ENCODE results near the gene SLC18A3.

Gene SLC18A3

GRCh38 chr10:49616421-49617101, 6.5 kb downstream of the SLC18A3 start:
- POLR2A ChIA-PET = no interaction called here
- TF ChIP-seq, protein P1, sequence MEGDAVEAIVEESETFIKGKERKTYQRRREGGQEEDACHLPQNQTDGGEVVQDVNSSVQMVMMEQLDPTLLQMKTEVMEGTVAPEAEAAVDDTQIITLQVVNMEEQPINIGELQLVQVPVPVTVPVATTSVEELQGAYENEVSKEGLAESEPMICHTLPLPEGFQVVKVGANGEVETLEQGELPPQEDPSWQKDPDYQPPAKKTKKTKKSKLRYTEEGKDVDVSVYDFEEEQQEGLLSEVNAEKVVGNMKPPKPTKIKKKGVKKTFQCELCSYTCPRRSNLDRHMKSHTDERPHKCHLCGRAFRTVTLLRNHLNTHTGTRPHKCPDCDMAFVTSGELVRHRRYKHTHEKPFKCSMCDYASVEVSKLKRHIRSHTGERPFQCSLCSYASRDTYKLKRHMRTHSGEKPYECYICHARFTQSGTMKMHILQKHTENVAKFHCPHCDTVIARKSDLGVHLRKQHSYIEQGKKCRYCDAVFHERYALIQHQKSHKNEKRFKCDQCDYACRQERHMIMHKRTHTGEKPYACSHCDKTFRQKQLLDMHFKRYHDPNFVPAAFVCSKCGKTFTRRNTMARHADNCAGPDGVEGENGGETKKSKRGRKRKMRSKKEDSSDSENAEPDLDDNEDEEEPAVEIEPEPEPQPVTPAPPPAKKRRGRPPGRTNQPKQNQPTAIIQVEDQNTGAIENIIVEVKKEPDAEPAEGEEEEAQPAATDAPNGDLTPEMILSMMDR (IDR thresholded peaks at IDR 0.05; ENCODE audit: control extremely low read depth, extremely low read depth, low read depth, missing control alignments) = no peak
- DNase-seq (ENCODE audit: extremely low spot score) = no peak
- CTCF ChIA-PET = interaction anchor here (1.1 to 1.3 kb wide), 2 partner anchors 10 to 23 kb away, joined by 3 read pairs; no protein-coding TSS in a partner anchor

DNA sequence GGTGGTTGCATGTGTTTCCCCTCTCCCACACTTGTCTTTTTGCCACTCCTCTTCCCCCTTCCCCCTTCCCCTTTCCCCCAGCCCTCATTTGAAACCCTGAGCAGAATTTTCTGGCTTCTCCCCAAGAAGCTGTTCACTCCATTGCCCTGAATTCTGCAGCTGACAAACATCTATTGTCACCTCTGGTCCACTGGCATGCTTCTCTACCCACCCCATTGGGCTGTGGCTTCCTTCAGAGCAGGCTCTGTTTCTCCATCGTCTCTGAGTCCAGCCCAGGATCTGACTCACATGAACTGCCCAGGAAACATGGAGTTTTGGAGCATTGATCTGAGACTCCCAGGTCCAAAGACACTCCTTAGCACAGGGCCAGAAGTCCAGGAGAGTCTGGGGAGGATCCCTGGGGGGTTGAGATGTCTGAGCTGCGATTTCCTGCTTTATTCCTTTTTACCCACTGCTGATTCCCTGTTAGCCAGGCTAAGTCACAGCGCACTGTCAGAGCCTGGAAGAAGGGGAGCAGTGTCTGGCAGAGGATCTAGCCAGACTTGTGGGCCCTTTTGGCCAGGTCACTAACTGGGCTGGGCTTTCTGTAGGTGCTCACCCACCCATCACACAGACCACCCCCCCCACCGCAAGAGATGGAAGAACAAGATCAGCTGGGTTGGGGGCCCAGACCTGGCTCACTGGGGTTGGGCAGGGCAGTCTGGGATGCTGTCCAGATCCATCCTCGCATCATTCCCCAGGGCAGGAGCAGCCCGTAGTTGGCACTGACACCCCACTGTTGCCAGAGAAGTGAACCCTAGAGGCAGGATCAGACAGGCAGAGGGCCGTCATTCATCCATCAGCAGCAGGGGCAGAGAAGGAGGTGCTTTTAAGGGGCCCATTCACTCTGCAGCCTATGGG, 7.3 kb downstream of the SLC18A3 start:
- CTCF ChIA-PET = interaction anchor here (1.3 kb wide), 1 partner anchor 10 kb away, joined by 3 read pairs; no protein-coding TSS in a partner anchor
- POLR2A ChIA-PET = no interaction called here
- TF ChIP-seq, protein P1 (IDR thresholded peaks at IDR 0.05; ENCODE audit: control extremely low read depth, extremely low read depth, low read depth, missing control alignments) = no peak

DNA sequence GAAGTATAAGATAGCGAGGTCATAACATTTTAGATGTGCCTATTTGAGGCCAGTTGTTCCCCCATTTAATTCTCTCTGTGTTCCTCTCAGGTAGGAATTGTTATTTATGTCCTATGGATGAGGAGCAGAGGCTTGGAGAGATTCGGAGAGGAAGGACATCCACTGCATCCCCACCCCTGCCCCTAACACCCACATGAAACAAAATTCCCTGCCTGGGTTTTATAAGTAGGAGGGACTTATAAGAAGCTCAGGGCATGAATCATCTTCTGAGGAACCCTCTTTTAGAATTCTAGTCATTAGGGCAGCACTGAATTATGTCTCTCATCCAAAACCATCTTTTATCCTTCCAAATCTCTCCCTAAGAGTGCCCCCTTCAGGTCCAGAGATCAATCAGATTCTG, 8.7 kb downstream of the SLC18A3 start:
- TF ChIP-seq, protein P1 (IDR thresholded peaks at IDR 0.05; ENCODE audit: control extremely low read depth, extremely low read depth, low read depth, missing control alignments) = no peak
- ChIA-PET POLR2A (no interaction called here), CTCF (interaction anchor here (2.6 kb wide), 1 partner anchor 23 kb away, joined by 6 read pairs; no protein-coding TSS in a partner anchor)
- DNase-seq (ENCODE audit: extremely low spot score) = no peak

More for the DNA sequence above, 7.3 kb downstream of the SLC18A3 start:
- DNase-seq (ENCODE audit: extremely low spot score) = no peak

DNA sequence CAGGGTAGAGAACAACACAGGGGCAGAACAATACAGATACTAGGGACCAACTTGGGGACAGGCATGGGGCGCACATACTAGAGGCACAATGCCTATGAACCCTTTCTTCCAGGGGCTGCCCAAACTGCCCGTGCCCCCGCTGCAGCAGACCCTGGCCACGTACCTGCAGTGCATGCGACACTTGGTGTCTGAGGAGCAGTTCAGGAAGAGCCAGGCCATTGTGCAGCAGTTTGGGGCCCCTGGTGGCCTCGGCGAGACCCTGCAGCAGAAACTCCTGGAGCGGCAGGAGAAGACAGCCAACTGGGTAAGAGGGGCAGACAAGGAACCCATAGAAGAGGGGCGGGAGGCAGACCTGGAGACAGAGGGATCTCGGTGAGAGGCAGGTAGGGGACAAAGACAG, 9.5 kb downstream of the SLC18A3 start:
- POLR2A ChIA-PET = no interaction called here
- CTCF ChIA-PET = interaction anchor here (2.6 kb wide), 1 partner anchor 24 kb away, joined by 6 read pairs; no protein-coding TSS in a partner anchor
- no peak for DNase-seq (ENCODE audit: extremely low spot score)
- TF ChIP-seq, protein P1 (IDR thresholded peaks at IDR 0.05; ENCODE audit: control extremely low read depth, extremely low read depth, low read depth, missing control alignments) = no peak

DNA sequence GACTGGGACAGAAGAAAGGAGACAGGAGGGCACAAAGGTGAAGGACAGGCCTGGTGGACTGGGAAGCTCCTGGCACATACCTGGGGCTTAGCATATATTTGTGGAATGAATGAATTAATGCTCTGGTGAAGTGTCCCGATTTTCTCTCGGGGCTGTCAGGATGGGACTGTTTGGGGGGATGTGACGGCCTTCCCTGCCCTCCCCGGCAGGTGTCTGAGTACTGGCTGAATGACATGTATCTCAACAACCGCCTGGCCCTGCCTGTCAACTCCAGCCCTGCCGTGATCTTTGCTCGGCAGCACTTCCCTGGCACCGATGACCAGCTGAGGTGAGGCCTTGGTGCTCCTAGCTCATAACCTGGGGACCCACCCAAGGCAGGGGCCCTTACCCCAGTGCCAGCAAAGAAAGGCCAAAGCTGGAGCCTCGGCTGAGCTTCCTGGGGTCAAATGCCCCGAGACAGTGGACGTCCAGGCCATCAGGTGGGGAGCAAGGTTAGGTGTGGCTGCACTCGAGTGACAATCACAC, 10.2 kb downstream of the SLC18A3 start:
- ChIA-PET CTCF (interaction anchor here (1.3 to 2.6 kb wide), 2 partner anchors 25 to 27 kb away, joined by 3 to 6 read pairs; no protein-coding TSS in a partner anchor), POLR2A (no interaction called here)
- TF ChIP-seq, protein P1 (IDR thresholded peaks at IDR 0.05; ENCODE audit: control extremely low read depth, extremely low read depth, low read depth, missing control alignments) = no peak
- no peak for DNase-seq (ENCODE audit: extremely low spot score)

- TF ChIP-seq, protein P1 (IDR thresholded peaks at IDR 0.05; ENCODE audit: control extremely low read depth, extremely low read depth, low read depth, missing control alignments) = no peak
- CTCF ChIA-PET = interaction anchor here (1.3 to 2.6 kb wide), 2 partner anchors 25 to 27 kb away, joined by 3 to 6 read pairs; no protein-coding TSS in a partner anchor
- no peak for DNase-seq (ENCODE audit: extremely low spot score)
- POLR2A ChIA-PET = no interaction called here
Observed at GRCh38 chr10:49620841-49621378, 10.8 kb downstream of the SLC18A3 start.

All from GM10248 (cell line).